ENCODE data around the gene DVL2.

DNA sequence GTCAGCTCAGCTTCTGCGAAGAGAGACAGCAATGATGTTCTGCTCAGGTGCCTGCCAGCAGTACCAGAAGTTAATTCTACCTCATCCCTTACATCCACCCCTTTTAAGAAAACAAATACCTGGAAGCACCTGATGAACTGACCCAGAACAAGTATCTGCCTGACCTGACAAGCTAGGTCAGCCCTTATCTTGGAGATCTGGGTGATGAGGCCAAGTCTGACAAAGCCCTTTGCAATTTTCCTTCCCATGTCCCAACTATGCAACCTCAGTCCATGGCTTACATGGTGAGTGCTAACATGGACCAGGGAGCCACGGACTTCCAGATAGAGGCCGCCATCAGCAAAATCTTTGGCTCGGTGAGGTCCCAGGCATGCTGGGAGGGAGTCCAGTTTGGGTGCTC lies 10.9 kb downstream of the DVL2 start:
- TF ChIP-seq POLR2AphosphoS5 (IDR thresholded peaks at IDR 0.05): no peak
- TF ChIP-seq, protein P1, sequence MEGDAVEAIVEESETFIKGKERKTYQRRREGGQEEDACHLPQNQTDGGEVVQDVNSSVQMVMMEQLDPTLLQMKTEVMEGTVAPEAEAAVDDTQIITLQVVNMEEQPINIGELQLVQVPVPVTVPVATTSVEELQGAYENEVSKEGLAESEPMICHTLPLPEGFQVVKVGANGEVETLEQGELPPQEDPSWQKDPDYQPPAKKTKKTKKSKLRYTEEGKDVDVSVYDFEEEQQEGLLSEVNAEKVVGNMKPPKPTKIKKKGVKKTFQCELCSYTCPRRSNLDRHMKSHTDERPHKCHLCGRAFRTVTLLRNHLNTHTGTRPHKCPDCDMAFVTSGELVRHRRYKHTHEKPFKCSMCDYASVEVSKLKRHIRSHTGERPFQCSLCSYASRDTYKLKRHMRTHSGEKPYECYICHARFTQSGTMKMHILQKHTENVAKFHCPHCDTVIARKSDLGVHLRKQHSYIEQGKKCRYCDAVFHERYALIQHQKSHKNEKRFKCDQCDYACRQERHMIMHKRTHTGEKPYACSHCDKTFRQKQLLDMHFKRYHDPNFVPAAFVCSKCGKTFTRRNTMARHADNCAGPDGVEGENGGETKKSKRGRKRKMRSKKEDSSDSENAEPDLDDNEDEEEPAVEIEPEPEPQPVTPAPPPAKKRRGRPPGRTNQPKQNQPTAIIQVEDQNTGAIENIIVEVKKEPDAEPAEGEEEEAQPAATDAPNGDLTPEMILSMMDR (IDR thresholded peaks at IDR 0.05): no peak
- TF ChIP-seq POLR2A (IDR thresholded peaks at IDR 0.05): no peak

Measured in suprapubic skin (tissue), 4 donors.